Stimulated activated CD4-positive, alpha-beta T cell treated with anti-CD3 and anti-CD28 coated beads, Interleukin-4, amount 100 ng/mL, for 48 hours (primary cell): ENCODE measurements around the gene BST2.

Source experiments
- DNase-seq, 2 donors: peaks; one replicate each; pipeline ENCODE4 v3.0.0-alpha.2; 2020; ENCODE audit warnings: low read depth in 2 of 2

Gene BST2

GRCh38 chr19:17405250-17406045 lies at the start of gene BST2:
Gene BST2 (minus strand): TSS chr19:17405630. CDS start chr19:17405575, 55 bp downstream.
- DNase-seq = no peak

GRCh38 chr19:17454576-17455071 lies 49.2 kb upstream of the BST2 start:
- no peak for DNase-seq

GRCh38 chr19:17451820-17452219 lies 46.4 kb upstream of the BST2 start:
- DNase-seq = no peak

GRCh38 chr19:17450264-17451075 lies 45.0 kb upstream of the BST2 start:
- DNase-seq = peak in 1 of 2 donors; percentile 37

- DNase-seq = peak; percentile 47
These were observed 42.9 kb upstream of the BST2 start, which contains the start of gene TMEM221 for GRCh38 chr19:17448131-17448967. Gene TMEM221 (minus strand): TSS chr19:17448668. CDS start chr19:17448462, 206 bp downstream.

GRCh38 chr19:17447704-17448130 lies 42.3 kb upstream of the BST2 start:
- DNase-seq = no peak

- DNase-seq = no peak
These were observed 40.2 kb upstream of the BST2 start for GRCh38 chr19:17445526-17446165.

- DNase-seq = no peak
These were observed 36.0 kb upstream of the BST2 start for GRCh38 chr19:17441241-17442021.

- no peak for DNase-seq
These were observed 31.4 kb upstream of the BST2 start for GRCh38 chr19:17436874-17437267.

GRCh38 chr19:17436094-17436873 lies 30.9 kb upstream of the BST2 start:
- no peak for DNase-seq

- DNase-seq = no peak
These were observed 29.8 kb upstream of the BST2 start for GRCh38 chr19:17435218-17435617.

- DNase-seq = no peak
These were observed 26.0 kb upstream of the BST2 start for GRCh38 chr19:17431417-17431816.

GRCh38 chr19:17429641-17430113 lies 24.2 kb upstream of the BST2 start:
- no peak for DNase-seq

GRCh38 chr19:17424743-17425365 lies 19.4 kb upstream of the BST2 start:
- DNase-seq = no peak

- DNase-seq = no peak
These were observed 18.2 kb upstream of the BST2 start for GRCh38 chr19:17423429-17424208.

- DNase-seq = no peak
These were observed 16.5 kb upstream of the BST2 start for GRCh38 chr19:17421942-17422341.

GRCh38 chr19:17420475-17420924 lies 15.1 kb upstream of the BST2 start:
- no peak for DNase-seq
